Upper lobe of right lung (tissue), 1 donor: Measurements from ENCODE around the gene UQCRFS1. TPM values are rescaled to one million over a fixed set of nuclear protein-coding genes. Genes with fewer than 3 reads are reported as not detected.

ENCODE experiments used
- ATAC-seq: fragments of 200-7000 bp; cut with Tn5 transposase; one replicate; pipeline ENCODE4 v1.9.1; 2020; ENCODE audit warnings: mild to moderate bottlenecking, moderate library complexity
- DNase-seq: peaks from one replicate; pipeline ENCODE4 v3.0.0-alpha.2; 2020
- H3K27ac ChIP-seq: fragments of 200-600 bp; one replicate; pipeline ENCODE4 v1.8.0; 2022
- H3K27me3 ChIP-seq: fragments of 200-600 bp; one replicate; pipeline ENCODE4 v1.8.0; 2022; ENCODE audit warnings: mild to moderate bottlenecking
- H3K36me3 ChIP-seq: fragments of 200-600 bp; one replicate; pipeline ENCODE4 v1.8.0; 2022
- H3K4me1 ChIP-seq: fragments of 200-600 bp; one replicate; pipeline ENCODE4 v1.8.0; 2022
- H3K4me3 ChIP-seq: fragments of 200-600 bp; one replicate; pipeline ENCODE4 v1.8.0; 2022; ENCODE audit warnings: mild to moderate bottlenecking
- H3K9me3 ChIP-seq: fragments of 200-600 bp; one replicate; pipeline ENCODE4 v1.8.0; 2022
- intact Hi-C: fragments of 100-400 bp; cut with DNase I; formaldehyde crosslinking; loops from one replicate; pipeline ENCODE4 v1.11.0; 2022
- total RNA-seq: library from RNA; stranded (reverse); fragmentation: NEBNext Ultra II Directional; extraction: Animal tissue kit (Norgen Biotek cat#: 25700); gene quantifications from one replicate; pipeline ENCODE4 v1.2.1, GENCODE V29; 2021
- TF ChIP-seq, protein P1 (sequence below): fragments of 200-600 bp; IDR thresholded peaks from one replicate; pipeline ENCODE4 v1.8.0; 2022; ENCODE audit warnings: antibody characterized with exemption
- donor health status: DM: no; HTN: yes; CAD: no; lungs with severe emphysema.

The UQCRFS1 gene
- total RNA-seq, 1 donor from 2014 or later: 21.7 TPM

DNA sequence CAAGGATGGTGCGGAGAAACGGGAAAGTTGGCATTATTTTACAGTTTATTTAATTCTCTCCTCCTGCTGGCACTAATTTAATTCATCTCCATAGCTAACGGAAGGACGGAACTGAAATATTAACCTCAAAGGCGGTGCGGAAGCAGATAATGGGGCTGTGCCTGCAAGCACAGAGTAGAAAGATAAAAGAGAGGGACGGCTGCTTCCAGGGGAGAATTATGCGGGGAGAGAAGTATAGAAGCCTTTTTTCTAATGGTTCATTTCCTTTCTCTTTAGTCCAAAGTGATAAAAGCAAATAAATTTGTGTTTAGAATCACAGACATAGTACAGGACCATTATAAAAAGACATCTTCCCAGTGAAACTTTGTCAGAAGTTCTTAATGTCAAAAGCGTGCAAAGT lies 34.5 kb upstream of the UQCRFS1 start:
- DNase-seq (no peak), ATAC-seq (no peak)
- TF ChIP-seq, protein P1, sequence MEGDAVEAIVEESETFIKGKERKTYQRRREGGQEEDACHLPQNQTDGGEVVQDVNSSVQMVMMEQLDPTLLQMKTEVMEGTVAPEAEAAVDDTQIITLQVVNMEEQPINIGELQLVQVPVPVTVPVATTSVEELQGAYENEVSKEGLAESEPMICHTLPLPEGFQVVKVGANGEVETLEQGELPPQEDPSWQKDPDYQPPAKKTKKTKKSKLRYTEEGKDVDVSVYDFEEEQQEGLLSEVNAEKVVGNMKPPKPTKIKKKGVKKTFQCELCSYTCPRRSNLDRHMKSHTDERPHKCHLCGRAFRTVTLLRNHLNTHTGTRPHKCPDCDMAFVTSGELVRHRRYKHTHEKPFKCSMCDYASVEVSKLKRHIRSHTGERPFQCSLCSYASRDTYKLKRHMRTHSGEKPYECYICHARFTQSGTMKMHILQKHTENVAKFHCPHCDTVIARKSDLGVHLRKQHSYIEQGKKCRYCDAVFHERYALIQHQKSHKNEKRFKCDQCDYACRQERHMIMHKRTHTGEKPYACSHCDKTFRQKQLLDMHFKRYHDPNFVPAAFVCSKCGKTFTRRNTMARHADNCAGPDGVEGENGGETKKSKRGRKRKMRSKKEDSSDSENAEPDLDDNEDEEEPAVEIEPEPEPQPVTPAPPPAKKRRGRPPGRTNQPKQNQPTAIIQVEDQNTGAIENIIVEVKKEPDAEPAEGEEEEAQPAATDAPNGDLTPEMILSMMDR: no peak
- Histone ChIP-seq H3K4me3 (no peak overlapping the region), H3K27me3 (peaks cover 14% of the 10 kb centered on the region), H3K4me1 (no peaks in the 10 kb centered on the region), H3K9me3 (no peaks in the 10 kb centered on the region), H3K27ac (no peak overlapping the region), H3K36me3 (no peaks in the 10 kb centered on the region)
- intact Hi-C loops: no loop called here

GRCh38 chr19:29247051-29247450 lies 34.1 kb upstream of the UQCRFS1 start:
- H3K4me3 ChIP-seq: no peak overlapping the region
- H3K27me3 ChIP-seq: peaks cover 14% of the 10 kb centered on the region
- H3K9me3 ChIP-seq: no peaks in the 10 kb centered on the region
- TF ChIP-seq, protein P1: no peak
- H3K4me1 ChIP-seq: no peaks in the 10 kb centered on the region
- ATAC-seq: no peak
- intact Hi-C loops: no loop called here
- H3K27ac ChIP-seq: no peak overlapping the region
- H3K36me3 ChIP-seq: no peaks in the 10 kb centered on the region
- no peak for DNase-seq

DNA sequence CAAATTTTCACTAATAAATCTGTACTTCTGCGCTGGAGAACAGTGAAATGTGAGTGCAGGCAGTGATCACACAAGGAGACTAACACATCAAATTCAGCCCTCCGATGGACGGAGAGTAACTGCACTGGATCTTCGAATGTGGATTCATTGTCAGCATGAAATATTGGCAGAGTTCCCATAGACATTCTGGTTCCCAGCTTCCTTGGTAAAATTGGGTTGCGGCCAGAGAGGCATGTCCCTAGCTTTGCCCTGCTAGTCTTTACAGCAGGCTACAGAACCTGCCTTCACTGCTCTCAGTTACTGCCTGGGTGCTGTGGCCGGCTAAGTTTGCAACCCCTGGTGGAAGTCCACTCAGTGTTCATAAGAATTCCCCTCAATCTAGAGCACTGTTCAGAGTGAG lies 32.3 kb upstream of the UQCRFS1 start:
- ATAC-seq (no peak), DNase-seq (no peak)
- Histone ChIP-seq H3K4me3 (no peak overlapping the region), H3K4me1 (no peaks in the 10 kb centered on the region), H3K27ac (no peak overlapping the region), H3K27me3 (peaks cover 14% of the 10 kb centered on the region), H3K36me3 (no peaks in the 10 kb centered on the region), H3K9me3 (no peaks in the 10 kb centered on the region)
- intact Hi-C loops: no loop called here
- TF ChIP-seq, protein P1: no peak

- Histone ChIP-seq H3K4me1 (no peaks in the 10 kb centered on the region), H3K27me3 (peaks cover 5% of the 10 kb centered on the region), H3K27ac (no peak overlapping the region), H3K9me3 (peaks cover 5% of the 10 kb centered on the region), H3K36me3 (no peaks in the 10 kb centered on the region), H3K4me3 (no peak overlapping the region)
- intact Hi-C loops: no loop called here
- TF ChIP-seq, protein P1: no peak
- DNase-seq (no peak), ATAC-seq (no peak)
Measured at GRCh38 chr19:29241324-29241723, 28.4 kb upstream of the UQCRFS1 start.

DNA sequence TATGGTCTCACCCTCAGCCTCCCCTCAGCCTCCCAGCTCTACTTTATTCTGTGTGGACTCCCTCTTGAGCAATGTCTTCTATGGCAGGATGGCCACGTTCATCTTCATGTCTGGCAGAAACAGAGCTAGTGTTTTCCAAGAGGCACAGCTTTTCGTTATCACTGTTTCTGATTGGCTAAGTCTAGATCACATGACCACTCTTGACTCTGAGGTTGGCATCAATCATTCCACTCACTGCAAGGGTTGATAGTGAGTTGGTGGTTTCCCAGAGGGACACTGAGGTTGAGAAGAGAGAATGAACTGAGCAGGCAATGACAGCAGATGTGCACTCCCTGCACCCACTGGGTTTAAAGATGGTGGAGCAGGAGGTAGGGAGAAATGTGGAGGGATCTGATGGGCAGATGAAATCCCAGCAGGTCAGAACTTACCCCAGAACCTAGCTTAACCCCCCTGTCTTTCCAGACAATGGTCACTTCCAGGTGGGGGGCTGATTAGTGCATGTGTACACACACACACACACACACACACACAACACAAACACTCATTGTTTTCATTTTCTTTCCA lies 26.3 kb upstream of the UQCRFS1 start:
- H3K9me3 ChIP-seq: peaks cover 8% of the 10 kb centered on the region
- intact Hi-C loops: no loop called here
- no peak overlapping the region for H3K27ac ChIP-seq
- DNase-seq (no peak), ATAC-seq (no peak)
- TF ChIP-seq, protein P1: no peak
- no peaks in the 10 kb centered on the region for H3K36me3 ChIP-seq
- no peaks in the 10 kb centered on the region for H3K4me1 ChIP-seq
- H3K4me3 ChIP-seq: no peak overlapping the region
- H3K27me3 ChIP-seq: peaks cover under 1% of the 10 kb centered on the region

- no peaks in the 10 kb centered on the region for H3K4me1 ChIP-seq
- intact Hi-C loops: no loop called here
- H3K9me3 ChIP-seq: peaks cover 8% of the 10 kb centered on the region
- no peaks in the 10 kb centered on the region for H3K36me3 ChIP-seq
- no peak overlapping the region for H3K27ac ChIP-seq
- TF ChIP-seq, protein P1: no peak
- ATAC-seq (no peak), DNase-seq (no peak)
- no peak overlapping the region for H3K4me3 ChIP-seq
- H3K27me3 ChIP-seq: no peaks in the 10 kb centered on the region
Measured at GRCh38 chr19:29233591-29233990, 20.6 kb upstream of the UQCRFS1 start.
